ENCODE measurements around the gene WDFY1. TPM values are rescaled to one million over a fixed set of nuclear protein-coding genes. Genes with fewer than 3 reads are reported as not detected.

The WDFY1 gene
- total and polyA plus RNA-seq, 12 donors, result 7.8 to 45.2 (median 32.5) TPM

- Histone ChIP-seq H3K4me1 (replicated peaks in 1 of 2) (no peaks in the 10 kb centered on the region), H3K4me3 (no peak overlapping the region), H3K36me3 (replicated peaks in 1 of 2) (no peaks in the 10 kb centered on the region), H3K27me3 (no peaks in the 10 kb centered on the region), H3K27ac (no peak overlapping the region), H3K9me3 (replicated peaks in 1 of 3) (no peaks in the 10 kb centered on the region)
- no peak for DNase-seq
- intact Hi-C loops (cut with DNase I), result no loop called here
- TF ChIP-seq CTCF (IDR thresholded peaks at IDR 0.05), result no peak
- no peak for TF ChIP-seq POLR2A (IDR thresholded peaks at IDR 0.05)
- 30 to 50% (median 37%) methylated on average over 2 of the region's 2 CpGs for WGBS, 4 donors
Observed at GRCh38 chr2:223856021-223856420, 89.1 kb downstream of the WDFY1 start.

- intact Hi-C loops (cut with DNase I), result no loop called here
- no peaks in the 10 kb centered on the region for H3K36me3 ChIP-seq (replicated peaks in 1 of 2)
- no peak overlapping the region for H3K4me3 ChIP-seq
- H3K9me3 ChIP-seq (replicated peaks in 1 of 3), result no peaks in the 10 kb centered on the region
- H3K27me3 ChIP-seq, result no peaks in the 10 kb centered on the region
- H3K27ac ChIP-seq, result no peak overlapping the region
- DNase-seq, result no peak
- no peaks in the 10 kb centered on the region for H3K4me1 ChIP-seq (replicated peaks in 1 of 2)
- TF ChIP-seq CTCF (IDR thresholded peaks at IDR 0.05), result no peak
- TF ChIP-seq POLR2A (IDR thresholded peaks at IDR 0.05), result no peak
- 91 to 95% (median 93%) methylated on average over 5 of the region's 5 CpGs for WGBS, 4 donors
Observed at GRCh38 chr2:223855426-223855825, 89.7 kb downstream of the WDFY1 start.

- Histone ChIP-seq H3K4me3 (no peak overlapping the region), H3K4me1 (replicated peaks in 1 of 2) (no peaks in the 10 kb centered on the region), H3K36me3 (replicated peaks in 1 of 2) (no peaks in the 10 kb centered on the region), H3K27me3 (no peaks in the 10 kb centered on the region), H3K9me3 (replicated peaks in 1 of 3) (no peaks in the 10 kb centered on the region), H3K27ac (no peak overlapping the region)
- 87 to 97% (median 87%) methylated on average over 2 of the region's 2 CpGs for WGBS, 4 donors
- DNase-seq, result no peak
- intact Hi-C loops (cut with DNase I), result no loop called here
- TF ChIP-seq POLR2A (IDR thresholded peaks at IDR 0.05) (no peak), CTCF (IDR thresholded peaks at IDR 0.05) (no peak)
Observed at GRCh38 chr2:223854741-223855140, 90.4 kb downstream of the WDFY1 start.

- no peaks in the 10 kb centered on the region for H3K4me1 ChIP-seq (replicated peaks in 1 of 2)
- no peaks in the 10 kb centered on the region for H3K27me3 ChIP-seq
- no peak for DNase-seq
- intact Hi-C loops (cut with DNase I), result no loop called here
- H3K36me3 ChIP-seq (replicated peaks in 1 of 2), result no peaks in the 10 kb centered on the region
- H3K9me3 ChIP-seq (replicated peaks in 1 of 3), result no peaks in the 10 kb centered on the region
- TF ChIP-seq CTCF (IDR thresholded peaks at IDR 0.05) (no peak), POLR2A (IDR thresholded peaks at IDR 0.05) (no peak)
- no peak overlapping the region for H3K4me3 ChIP-seq
- H3K27ac ChIP-seq, result no peak overlapping the region
- 85 to 90% (median 87%) methylated on average over 3 of the region's 3 CpGs for WGBS, 4 donors
Observed at GRCh38 chr2:223853425-223853837, 91.7 kb downstream of the WDFY1 start.

Data from adrenal gland (tissue), 12 donors.